HL-60/S4 treated with retinoic acid at 250 ng/mL for 4 days and 3 days (cell line): Measurements from ENCODE around the gene MAP3K5.

Experiments
- in situ Hi-C: fragments of 300-500 bp; cut with MboI; formaldehyde crosslinking; loops from 2 replicates; pipeline ENCODE4 v1.7.0; 2022; ENCODE audit warnings: low sequenced_read_pairs

Gene MAP3K5

DNA sequence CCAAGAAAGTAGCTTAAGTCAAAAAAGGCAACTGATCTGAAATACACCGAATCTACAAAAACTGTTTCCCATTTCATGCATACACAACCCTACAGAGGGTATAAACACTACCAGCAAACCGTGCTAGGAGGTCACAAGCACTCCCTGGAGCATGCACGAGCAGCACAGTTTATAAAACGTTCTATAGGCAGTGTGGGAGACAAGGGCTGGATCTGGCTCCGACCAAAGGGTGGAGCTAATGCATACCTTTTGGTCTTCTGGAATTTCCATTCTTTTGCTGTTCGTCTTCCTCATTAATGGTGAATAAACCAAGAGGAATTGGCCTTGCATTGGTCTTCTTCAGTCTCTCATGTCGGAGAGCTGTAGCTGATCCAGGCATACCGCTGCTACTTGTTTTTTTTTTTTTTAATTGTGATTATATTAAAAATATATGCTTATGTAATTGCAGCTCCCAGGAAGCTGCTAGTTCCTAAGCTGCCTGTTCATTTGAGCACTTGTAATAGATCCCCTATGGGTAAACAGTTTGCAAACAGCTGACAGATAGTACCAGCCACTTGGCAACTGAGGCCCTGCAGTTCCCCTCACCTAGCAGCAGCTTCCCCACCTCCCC lies 266.6 kb downstream of the MAP3K5 start:
- in situ Hi-C loops, result no loop called here

DNA sequence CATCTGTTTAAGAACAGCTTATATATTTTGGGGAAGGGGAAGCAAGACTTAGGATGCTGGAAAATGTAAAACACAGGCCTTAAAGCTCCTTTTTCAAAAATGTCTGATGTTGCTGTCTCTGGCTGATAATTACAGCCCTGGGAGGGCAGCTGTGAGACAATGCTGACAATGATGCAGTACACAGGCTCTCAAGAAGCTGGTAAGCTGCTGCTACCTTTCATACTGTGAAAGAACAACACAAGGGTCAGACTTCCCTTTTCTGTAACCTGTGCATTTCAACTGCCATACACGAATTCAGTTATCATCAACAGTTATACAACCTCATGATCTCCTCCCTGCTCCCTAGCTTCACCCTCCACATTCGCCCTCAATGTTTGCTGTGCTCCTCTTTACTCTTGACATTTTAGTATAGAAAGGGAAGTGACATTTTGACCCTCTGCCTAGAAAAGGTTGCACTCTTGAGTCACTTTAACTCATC lies 267.3 kb downstream of the MAP3K5 start:
- in situ Hi-C loops, result no loop called here

DNA sequence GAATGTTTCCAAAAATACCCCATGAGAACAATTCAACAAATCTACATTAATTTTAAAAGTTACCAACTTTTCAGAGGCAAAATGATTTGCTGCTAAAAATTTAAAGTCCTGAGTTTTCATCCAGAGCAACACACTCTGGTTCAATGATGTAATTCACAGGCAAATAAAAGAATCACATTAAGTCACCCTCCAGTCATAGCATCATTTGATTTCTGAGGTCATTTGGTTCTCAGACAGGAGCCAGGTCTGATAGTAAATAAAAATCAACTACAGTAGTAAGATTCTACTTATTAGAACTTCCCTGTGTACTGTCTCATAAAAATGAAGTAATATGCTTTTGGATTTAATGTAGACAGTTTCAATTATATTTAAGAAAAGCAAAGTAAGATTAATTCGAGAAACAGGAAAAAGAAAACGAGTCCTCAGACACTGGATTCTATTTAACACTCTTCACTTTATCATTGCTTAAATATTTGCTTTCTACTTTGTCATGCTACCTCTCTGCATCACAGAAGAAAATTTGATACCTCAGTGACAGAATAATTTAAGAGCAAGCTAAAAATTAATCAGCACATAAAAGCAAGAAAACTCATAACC lies 267.8 kb downstream of the MAP3K5 start:
- in situ Hi-C loops, result no loop called here

DNA sequence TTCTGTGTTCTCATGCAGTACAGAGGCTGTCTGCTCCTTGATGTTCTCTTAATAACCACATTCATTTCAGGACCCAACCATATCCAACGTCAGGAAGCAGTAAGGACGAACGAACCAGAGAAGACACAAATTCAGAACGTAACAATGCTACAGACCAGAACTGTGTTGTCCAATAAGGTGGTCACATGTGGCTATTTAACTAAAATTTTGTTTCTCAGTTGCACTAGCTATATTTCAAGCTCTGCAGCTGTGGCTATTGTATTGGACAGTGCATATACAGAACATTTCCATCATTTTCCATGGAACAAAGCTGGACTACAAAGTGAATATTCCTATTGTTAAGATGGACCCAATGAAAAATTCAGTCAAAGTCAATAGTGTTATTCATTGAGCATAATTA lies 269.1 kb downstream of the MAP3K5 start:
- in situ Hi-C loops, result no loop called here

DNA sequence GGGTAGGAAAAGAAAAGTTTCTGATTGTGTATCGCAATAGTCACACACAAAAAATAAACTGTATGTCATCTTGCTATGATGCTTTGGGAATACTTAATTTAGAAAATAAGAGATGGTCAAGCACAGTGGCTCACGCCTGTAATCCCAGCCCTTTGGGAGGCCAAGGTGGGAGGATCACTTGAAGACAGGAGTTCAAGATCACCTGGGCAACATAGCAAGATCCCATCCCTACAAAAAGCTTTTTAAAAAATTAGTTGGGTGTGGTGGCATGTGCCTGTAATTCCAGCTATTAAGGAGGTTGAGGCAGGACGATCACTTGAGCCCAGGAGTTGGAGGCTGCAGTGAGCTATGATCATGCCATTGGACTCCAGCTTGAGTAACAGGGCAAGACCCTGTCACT lies 269.6 kb downstream of the MAP3K5 start:
- in situ Hi-C loops, result no loop called here

DNA sequence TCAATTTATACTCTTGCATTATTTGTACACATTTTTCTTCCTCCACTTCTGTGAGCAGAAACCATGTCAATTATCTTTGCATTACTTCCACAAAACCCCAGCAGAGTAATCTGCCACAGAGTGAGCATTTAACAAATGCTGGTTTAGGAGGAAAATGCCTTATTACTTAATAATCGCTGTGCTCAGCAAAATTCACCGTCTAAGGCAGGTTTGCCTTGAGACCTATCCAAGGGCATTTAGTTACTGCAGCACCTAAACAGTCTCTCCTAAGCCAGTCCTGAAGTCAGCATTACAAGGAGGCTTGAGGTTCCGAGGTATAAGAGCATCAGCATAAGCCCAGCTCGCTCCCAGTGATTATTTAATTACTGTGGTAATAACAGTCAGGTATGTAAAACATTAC lies 270.4 kb downstream of the MAP3K5 start:
- in situ Hi-C loops, result no loop called here

DNA sequence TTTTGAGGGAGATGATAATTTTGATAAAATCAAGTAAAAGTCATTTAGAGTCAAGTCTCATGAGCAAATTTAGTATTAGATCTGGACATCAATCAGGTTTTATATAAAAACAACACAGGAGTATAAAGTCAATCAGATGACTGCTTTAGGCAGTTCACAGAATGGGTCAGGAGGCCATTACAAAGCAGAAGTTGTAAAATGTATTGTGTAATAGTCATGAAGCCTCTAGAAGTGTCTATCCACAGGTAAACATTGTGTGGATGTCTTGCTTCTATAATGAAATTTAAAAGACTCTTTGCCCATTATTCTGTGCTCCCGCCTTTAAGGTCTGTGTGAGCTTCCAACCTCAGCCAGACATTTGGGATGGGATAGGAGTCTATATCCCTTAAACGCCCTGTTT lies 270.9 kb downstream of the MAP3K5 start:
- in situ Hi-C loops, result no loop called here

DNA sequence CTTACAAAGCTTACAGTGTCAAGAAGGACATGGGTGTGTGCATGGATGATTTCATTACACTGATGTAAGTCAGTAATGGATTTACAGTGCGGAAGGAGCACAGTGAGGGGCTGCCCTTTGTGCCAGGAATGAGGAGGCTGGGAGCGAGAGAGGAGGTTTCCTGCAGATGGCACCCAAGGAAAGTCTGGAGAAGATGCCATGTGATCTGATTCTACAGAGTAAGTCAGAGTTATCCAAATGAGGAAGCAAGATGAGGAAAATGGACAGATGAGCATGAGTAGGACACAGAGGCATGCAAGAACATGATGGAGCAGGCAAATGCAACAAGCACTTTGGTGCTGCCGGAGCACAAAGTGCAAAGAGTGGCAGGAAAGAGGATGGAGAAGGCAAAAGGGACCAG lies 271.8 kb downstream of the MAP3K5 start:
- in situ Hi-C loops, result no loop called here

DNA sequence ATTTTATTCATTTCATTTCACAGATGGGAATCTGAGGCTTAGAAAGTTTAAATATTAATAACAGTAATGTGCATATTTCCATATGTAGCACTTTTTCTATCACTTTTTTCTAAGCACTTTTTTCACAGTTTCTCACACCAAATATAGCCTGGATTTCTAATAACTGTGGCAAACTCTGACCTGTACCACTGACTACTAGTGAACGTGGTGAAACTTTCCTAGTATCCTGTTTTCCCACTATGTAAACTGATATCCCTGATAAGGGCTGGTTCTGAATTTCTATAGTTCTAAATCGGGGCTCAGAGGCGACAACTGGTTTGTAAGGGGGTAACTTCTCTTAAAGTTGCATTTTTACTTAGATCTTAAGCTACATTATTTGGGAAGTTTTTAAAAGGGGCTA lies 274.7 kb downstream of the MAP3K5 start:
- in situ Hi-C loops, result no loop called here

DNA sequence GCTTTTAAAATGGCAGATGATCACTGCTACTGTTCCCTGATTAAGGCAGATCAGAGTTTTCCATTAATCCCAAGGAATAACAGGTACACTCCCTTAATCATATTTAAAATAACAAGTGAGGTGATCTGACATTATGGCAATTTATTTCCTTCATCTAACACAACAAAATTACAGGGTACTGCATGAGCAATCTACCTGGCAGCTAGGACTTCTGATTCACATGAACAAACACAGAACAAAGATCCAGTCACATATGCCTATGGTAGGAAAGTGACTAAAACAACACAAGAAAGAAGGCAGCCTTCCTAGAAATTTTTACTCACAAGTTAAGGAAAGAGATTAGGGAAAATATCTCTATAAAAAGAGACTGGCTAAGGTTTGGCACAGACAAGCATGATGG lies 275.3 kb downstream of the MAP3K5 start:
- in situ Hi-C loops, result no loop called here

DNA sequence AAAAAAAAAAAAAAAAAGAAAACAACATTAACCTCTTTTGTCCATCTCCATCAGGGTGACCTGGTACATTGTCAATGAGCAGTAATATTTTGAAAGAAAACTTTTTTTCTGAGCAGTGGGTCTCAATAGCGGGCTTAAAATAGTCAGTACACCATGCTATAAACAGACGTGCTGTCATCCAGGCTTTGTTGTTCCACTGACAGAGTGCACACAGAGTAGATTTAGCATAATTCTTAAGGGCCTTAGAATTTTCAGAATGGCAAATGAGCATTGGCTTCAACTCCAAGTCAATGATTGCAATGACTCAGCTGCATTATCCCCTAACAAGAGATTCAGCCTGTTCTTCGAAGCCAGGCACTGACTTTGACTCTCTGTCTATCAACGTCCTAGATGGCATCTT lies 277.7 kb downstream of the MAP3K5 start:
- in situ Hi-C loops, result no loop called here

DNA sequence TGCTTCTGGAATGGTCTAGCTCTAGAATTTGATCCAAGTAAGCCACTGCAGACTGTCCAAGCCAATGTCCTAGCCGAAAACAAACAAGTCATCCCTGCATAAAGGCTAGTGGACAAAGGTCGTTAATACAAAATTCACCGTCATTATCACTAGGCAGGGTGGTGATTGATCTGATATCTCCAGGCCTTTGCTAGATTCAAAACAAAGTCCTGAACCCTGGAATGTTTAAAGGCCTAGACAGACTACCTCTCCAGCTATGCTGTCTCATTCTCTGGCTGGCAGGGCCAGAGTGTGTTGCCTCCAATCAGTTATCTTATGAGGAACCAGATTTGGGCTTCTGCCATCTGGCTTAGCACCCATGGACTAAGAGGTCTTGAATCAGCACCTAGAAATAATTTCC lies 280.4 kb downstream of the MAP3K5 start:
- in situ Hi-C loops, result no loop called here

DNA sequence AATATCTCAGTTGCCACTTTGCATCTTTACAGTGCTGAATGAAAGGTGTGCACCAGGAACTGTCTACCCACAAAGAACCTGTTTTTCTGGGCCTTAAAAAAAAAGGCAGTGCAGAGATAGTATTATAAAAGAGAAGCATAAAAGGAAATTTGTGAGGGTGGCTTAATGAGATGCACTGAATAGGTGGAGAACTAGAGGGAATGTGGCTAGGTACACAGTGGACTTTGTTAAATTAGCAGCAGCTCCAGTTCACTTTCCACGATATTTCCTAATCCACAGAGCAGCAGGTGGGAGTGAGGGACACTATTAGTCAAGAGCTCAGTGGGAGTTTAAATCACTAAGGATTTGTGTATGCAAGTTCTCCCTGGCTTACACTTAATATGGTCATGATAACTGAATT lies 280.9 kb downstream of the MAP3K5 start:
- in situ Hi-C loops, result no loop called here

DNA sequence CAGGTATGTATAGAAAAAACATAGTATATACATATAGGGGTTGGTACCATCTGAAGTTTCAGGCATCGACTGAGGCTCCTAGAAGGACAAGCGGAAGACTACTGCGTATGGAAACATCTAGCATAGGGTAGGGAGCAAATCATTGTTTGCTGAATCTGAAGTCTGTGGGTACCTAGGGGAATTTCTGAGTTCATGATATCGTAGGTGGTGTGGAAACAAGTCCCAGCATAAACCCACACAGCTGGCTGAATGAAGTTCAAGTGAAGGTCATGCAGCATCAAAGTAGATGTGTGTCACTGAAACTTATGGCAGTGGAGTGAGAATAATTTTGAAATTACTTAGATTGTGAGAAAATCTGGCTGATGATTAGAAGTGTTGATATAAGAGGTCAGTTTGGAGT lies 281.5 kb downstream of the MAP3K5 start:
- in situ Hi-C loops, result no loop called here

DNA sequence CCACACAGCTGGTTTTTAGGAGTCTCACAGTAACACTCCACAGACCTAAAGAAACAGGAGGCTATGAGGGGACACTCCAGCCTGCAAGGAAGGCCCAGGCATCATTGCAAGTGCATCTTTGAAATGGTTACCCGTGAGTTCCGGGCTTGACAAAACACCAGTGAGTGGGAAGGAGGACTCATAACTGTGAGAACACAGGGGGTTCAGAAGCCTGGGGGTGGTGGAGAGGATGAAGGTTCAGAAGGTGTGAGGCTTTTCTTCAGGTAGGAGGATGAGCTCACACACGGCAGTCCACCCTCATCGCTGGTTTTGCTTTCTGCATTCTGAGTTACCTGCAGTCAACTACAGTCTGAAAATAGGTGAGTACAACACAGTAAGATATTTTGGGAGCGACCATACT lies 282.0 kb downstream of the MAP3K5 start:
- in situ Hi-C loops, result no loop called here

DNA sequence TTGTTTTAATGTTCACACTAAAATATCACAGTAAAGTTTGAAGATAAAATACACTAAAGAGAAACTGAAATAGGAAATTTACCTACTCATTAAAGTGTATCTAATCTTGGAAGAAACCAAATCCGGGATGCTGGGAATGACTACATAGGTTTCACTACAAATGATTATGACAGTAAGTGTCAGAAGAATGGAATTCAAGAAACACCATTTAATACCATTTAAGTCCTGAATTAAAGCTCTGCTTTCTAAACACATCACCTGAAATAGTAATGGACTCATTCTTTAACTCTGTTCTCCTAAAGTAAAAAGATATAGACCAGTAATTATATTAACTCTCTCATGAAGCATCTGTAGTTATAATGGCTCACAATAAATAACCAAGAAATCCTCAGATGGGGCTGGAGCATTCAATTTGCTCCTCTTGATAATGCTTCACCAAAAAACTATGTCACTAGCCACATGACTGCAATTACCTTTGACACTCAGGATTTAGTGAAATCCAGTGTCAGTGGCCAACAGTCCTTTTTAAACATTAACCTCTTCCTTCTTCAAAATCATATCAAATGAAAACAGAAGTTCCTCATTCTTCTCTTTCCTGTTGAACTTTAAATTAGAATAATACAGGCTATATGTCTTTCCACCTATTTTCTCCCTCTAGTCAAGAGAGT lies 283.4 kb downstream of the MAP3K5 start:
- in situ Hi-C loops, result no loop called here
